ENCODE data around the gene PLPP6. TPM values are rescaled to one million over a fixed set of nuclear protein-coding genes. Genes with fewer than 3 reads are reported as not detected.

PLPP6 gene
- total and polyA plus RNA-seq, 2 of the 8 experiments (the other 6 are each of a cell fraction or from before 2014, with no cell fraction given): 11.8 to 13.3 TPM

DNA sequence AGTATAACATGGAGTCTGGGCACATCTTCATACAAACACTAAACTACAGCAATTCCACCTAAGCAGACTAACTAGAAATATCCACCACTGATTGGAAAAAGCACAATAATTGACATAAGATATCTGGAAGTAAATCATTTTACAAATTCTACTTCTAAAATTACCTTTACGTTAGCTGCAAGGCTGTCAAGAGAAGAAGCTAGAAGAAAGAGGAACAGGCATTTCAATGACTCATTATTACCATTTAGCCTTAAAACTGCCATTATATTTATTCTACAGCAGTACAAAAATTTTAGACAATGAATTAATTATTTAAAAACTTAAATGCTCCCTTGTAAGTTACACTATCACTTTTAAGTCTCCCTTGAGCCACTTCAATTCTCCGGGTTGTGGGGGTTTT is 43.4 kb upstream of the PLPP6 start (continued):
- TF ChIP-seq, protein P1, sequence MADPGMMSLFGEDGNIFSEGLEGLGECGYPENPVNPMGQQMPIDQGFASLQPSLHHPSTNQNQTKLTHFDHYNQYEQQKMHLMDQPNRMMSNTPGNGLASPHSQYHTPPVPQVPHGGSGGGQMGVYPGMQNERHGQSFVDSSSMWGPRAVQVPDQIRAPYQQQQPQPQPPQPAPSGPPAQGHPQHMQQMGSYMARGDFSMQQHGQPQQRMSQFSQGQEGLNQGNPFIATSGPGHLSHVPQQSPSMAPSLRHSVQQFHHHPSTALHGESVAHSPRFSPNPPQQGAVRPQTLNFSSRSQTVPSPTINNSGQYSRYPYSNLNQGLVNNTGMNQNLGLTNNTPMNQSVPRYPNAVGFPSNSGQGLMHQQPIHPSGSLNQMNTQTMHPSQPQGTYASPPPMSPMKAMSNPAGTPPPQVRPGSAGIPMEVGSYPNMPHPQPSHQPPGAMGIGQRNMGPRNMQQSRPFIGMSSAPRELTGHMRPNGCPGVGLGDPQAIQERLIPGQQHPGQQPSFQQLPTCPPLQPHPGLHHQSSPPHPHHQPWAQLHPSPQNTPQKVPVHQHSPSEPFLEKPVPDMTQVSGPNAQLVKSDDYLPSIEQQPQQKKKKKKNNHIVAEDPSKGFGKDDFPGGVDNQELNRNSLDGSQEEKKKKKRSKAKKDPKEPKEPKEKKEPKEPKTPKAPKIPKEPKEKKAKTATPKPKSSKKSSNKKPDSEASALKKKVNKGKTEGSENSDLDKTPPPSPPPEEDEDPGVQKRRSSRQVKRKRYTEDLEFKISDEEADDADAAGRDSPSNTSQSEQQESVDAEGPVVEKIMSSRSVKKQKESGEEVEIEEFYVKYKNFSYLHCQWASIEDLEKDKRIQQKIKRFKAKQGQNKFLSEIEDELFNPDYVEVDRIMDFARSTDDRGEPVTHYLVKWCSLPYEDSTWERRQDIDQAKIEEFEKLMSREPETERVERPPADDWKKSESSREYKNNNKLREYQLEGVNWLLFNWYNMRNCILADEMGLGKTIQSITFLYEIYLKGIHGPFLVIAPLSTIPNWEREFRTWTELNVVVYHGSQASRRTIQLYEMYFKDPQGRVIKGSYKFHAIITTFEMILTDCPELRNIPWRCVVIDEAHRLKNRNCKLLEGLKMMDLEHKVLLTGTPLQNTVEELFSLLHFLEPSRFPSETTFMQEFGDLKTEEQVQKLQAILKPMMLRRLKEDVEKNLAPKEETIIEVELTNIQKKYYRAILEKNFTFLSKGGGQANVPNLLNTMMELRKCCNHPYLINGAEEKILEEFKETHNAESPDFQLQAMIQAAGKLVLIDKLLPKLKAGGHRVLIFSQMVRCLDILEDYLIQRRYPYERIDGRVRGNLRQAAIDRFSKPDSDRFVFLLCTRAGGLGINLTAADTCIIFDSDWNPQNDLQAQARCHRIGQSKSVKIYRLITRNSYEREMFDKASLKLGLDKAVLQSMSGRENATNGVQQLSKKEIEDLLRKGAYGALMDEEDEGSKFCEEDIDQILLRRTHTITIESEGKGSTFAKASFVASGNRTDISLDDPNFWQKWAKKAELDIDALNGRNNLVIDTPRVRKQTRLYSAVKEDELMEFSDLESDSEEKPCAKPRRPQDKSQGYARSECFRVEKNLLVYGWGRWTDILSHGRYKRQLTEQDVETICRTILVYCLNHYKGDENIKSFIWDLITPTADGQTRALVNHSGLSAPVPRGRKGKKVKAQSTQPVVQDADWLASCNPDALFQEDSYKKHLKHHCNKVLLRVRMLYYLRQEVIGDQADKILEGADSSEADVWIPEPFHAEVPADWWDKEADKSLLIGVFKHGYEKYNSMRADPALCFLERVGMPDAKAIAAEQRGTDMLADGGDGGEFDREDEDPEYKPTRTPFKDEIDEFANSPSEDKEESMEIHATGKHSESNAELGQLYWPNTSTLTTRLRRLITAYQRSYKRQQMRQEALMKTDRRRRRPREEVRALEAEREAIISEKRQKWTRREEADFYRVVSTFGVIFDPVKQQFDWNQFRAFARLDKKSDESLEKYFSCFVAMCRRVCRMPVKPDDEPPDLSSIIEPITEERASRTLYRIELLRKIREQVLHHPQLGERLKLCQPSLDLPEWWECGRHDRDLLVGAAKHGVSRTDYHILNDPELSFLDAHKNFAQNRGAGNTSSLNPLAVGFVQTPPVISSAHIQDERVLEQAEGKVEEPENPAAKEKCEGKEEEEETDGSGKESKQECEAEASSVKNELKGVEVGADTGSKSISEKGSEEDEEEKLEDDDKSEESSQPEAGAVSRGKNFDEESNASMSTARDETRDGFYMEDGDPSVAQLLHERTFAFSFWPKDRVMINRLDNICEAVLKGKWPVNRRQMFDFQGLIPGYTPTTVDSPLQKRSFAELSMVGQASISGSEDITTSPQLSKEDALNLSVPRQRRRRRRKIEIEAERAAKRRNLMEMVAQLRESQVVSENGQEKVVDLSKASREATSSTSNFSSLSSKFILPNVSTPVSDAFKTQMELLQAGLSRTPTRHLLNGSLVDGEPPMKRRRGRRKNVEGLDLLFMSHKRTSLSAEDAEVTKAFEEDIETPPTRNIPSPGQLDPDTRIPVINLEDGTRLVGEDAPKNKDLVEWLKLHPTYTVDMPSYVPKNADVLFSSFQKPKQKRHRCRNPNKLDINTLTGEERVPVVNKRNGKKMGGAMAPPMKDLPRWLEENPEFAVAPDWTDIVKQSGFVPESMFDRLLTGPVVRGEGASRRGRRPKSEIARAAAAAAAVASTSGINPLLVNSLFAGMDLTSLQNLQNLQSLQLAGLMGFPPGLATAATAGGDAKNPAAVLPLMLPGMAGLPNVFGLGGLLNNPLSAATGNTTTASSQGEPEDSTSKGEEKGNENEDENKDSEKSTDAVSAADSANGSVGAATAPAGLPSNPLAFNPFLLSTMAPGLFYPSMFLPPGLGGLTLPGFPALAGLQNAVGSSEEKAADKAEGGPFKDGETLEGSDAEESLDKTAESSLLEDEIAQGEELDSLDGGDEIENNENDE (IDR thresholded peaks at IDR 0.05; ENCODE audit: insufficient replicate concordance, low read length): no peak
- no peak for TF ChIP-seq SUZ12 (IDR thresholded peaks at IDR 0.05; ENCODE audit: low read length)
- TF ChIP-seq NRF1 (IDR thresholded peaks at IDR 0.05; ENCODE audit: low read depth, low read length): no peak
- no peak for TF ChIP-seq GTF2F1 (IDR thresholded peaks at IDR 0.05; ENCODE audit: borderline replicate concordance, low read depth, low read length)
- TF ChIP-seq, protein P2, sequence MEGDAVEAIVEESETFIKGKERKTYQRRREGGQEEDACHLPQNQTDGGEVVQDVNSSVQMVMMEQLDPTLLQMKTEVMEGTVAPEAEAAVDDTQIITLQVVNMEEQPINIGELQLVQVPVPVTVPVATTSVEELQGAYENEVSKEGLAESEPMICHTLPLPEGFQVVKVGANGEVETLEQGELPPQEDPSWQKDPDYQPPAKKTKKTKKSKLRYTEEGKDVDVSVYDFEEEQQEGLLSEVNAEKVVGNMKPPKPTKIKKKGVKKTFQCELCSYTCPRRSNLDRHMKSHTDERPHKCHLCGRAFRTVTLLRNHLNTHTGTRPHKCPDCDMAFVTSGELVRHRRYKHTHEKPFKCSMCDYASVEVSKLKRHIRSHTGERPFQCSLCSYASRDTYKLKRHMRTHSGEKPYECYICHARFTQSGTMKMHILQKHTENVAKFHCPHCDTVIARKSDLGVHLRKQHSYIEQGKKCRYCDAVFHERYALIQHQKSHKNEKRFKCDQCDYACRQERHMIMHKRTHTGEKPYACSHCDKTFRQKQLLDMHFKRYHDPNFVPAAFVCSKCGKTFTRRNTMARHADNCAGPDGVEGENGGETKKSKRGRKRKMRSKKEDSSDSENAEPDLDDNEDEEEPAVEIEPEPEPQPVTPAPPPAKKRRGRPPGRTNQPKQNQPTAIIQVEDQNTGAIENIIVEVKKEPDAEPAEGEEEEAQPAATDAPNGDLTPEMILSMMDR (IDR thresholded peaks at IDR 0.05; ENCODE audit: control extremely low read depth in 1 of 3, insufficient read depth in 1 of 3, low read depth in 1 of 3, low read length in 3 of 3): no peak
- no peak for TF ChIP-seq HDAC6 (IDR thresholded peaks at IDR 0.05; ENCODE audit: low read depth, low read length)
- TF ChIP-seq TAF1 (IDR thresholded peaks at IDR 0.05; ENCODE audit: low read depth, low read length): no peak
- TF ChIP-seq KDM4A (IDR thresholded peaks at IDR 0.05; ENCODE audit: low read depth, low read length, severe bottlenecking): no peak
- TF ChIP-seq RXRA (IDR thresholded peaks at IDR 0.05; ENCODE audit: insufficient read depth, low read depth, low read length): no peak

All from H1 (cell line).